Measurements from ENCODE around the gene KCTD1. TPM values are rescaled to one million over a fixed set of nuclear protein-coding genes. Genes with fewer than 3 reads are reported as not detected.
"Not testable (repeated sequence)": the region's sequence is repeated elsewhere in the genome, so short reads cannot be mapped to it uniquely, and the experiment has no call there.

Gene KCTD1
- total RNA-seq, 1 donor from 2014 or later: 6.4 TPM

DNA sequence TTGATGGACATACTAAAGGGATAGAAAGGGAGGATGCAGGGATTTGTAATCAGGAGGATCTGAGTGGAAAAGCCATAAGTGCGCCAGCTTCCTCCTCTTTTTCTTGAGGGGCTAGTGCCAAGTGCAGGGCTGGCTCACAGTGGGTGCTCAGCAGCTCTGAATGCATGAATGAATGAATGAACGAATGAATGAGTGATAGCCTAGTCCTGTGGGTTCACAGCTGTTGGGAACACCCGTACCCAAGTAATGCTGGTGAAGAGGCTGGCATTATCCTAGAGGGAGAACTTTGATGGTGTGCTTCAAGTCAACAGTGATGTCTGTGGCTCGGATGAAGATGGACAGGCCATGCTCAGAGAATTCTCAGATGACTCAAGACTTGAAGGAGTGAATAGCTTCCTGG, 108.8 kb downstream of the KCTD1 start:
- H3K27me3 ChIP-seq (ENCODE audit: low read depth): no peaks in the 10 kb centered on the region
- DNase-seq: no peak
- intact Hi-C loops (cut with micrococcal nuclease): no loop called here
- no peaks in the 10 kb centered on the region for H3K9me3 ChIP-seq (replicated peaks)
- peaks cover 40% of the 10 kb centered on the region for H3K4me1 ChIP-seq
- TF ChIP-seq, protein P1, sequence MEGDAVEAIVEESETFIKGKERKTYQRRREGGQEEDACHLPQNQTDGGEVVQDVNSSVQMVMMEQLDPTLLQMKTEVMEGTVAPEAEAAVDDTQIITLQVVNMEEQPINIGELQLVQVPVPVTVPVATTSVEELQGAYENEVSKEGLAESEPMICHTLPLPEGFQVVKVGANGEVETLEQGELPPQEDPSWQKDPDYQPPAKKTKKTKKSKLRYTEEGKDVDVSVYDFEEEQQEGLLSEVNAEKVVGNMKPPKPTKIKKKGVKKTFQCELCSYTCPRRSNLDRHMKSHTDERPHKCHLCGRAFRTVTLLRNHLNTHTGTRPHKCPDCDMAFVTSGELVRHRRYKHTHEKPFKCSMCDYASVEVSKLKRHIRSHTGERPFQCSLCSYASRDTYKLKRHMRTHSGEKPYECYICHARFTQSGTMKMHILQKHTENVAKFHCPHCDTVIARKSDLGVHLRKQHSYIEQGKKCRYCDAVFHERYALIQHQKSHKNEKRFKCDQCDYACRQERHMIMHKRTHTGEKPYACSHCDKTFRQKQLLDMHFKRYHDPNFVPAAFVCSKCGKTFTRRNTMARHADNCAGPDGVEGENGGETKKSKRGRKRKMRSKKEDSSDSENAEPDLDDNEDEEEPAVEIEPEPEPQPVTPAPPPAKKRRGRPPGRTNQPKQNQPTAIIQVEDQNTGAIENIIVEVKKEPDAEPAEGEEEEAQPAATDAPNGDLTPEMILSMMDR (IDR thresholded peaks at IDR 0.05; ENCODE audit: borderline replicate concordance): no peak
- no peak overlapping the region for H3K4me3 ChIP-seq
- H3K36me3 ChIP-seq: no peaks in the 10 kb centered on the region
- no peak overlapping the region for H3K27ac ChIP-seq (replicated peaks)

DNA sequence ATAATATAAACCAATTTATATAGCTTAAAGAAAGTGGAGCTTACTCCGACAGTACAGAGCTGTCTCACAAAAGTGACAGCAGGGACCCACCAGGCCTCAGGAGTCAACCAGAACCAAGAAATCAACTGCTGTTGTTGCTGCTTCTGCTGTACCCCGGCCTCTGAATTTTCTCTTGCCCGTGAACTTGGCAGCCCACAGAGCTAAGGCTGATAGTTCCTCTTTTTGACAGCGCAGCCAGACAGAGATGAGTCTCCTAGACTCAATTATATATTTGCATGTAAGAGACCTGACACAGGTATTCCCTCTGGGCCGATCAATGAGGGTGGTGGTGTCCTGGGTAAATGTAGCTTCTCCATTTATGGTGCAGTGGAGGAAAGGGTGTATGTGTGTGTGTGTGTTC, 109.4 kb downstream of the KCTD1 start:
- DNase-seq: no peak
- no peak overlapping the region for H3K4me3 ChIP-seq
- intact Hi-C loops (cut with micrococcal nuclease): no loop called here

DNA sequence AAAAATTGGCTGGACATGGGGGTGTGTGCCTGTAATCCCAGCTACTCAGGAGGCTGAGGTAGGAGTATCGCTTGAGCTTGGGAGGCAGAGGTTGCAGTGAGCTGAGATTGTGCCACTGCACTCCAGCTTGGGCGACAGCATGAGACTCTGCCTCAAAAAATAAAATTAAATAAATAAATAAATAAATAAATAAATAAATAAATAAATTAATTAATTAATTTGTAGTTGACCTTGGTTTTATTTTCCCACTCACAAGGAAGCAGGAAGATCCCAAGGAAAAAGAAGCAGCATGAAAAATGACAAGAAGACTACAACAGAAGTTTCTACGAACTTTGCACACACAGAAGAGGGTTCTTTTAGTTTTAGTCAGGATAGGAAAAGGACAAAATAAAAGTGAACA, 110.7 kb downstream of the KCTD1 start:
- H3K36me3 ChIP-seq; intact Hi-C loops (cut with micrococcal nuclease); H3K27me3 ChIP-seq (ENCODE audit: low read depth); DNase-seq; H3K4me3 ChIP-seq; H3K9me3 ChIP-seq (replicated peaks); H3K27ac ChIP-seq (replicated peaks): not testable (repeated sequence)
- peaks cover 36% of the 10 kb centered on the region for H3K4me1 ChIP-seq

More for the DNA sequence above, 109.4 kb downstream of the KCTD1 start:
- TF ChIP-seq, protein P1 (IDR thresholded peaks at IDR 0.05; ENCODE audit: borderline replicate concordance): no peak
- no peaks in the 10 kb centered on the region for H3K36me3 ChIP-seq
- H3K27me3 ChIP-seq (ENCODE audit: low read depth): no peaks in the 10 kb centered on the region
- H3K9me3 ChIP-seq (replicated peaks): no peaks in the 10 kb centered on the region
- H3K4me1 ChIP-seq: peaks cover 40% of the 10 kb centered on the region
- no peak overlapping the region for H3K27ac ChIP-seq (replicated peaks)

DNA sequence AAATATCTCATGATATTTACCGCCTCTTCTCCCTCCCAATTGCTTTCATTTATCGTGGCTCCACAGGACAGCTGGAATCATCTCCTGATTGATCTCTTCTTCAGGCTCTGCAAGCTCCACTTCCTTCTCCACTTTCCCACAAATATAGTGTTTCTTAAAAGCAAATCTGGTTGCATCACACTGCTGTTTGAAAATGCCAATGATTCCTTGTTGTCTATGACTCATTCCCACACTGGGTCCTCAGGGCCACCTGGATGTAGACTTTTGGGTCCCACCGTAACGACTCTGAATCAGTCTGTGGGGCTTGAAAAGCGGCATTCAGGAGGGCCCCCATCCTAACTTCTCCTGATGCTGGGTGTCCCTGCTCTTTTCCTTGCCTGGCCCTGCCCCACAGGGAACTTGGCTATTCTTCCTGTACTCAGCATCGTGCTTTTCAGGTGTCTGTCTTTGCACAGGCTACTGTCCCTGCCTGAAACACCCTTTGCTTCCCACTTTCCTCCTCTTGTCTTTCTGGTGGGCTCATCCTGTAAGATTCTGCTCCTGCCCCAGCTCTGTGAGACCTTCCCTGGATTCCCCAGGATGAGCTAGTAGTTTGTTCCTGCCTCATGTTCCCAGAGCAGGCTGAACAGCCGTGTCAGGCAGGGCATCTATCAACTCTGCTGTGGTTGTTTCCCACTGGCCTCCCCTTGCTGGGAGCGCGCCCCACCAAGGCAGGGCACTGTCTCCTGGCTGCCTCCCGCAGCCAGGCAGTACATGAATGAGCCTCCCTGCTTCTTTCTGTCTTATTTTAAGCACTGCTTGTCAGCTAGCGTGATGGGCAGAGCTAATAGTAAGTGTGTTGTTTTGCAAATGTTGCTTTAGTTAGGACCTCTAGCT, 111.9 kb downstream of the KCTD1 start:
- no peak for DNase-seq
- Histone ChIP-seq H3K4me3 (no peak overlapping the region), H3K4me1 (peaks cover 24% of the 10 kb centered on the region), H3K27ac (replicated peaks) (no peak overlapping the region), H3K9me3 (replicated peaks) (no peaks in the 10 kb centered on the region), H3K36me3 (no peaks in the 10 kb centered on the region), H3K27me3 (ENCODE audit: low read depth) (no peaks in the 10 kb centered on the region)
- intact Hi-C loops (cut with micrococcal nuclease): no loop called here
- TF ChIP-seq, protein P1 (IDR thresholded peaks at IDR 0.05; ENCODE audit: borderline replicate concordance): no peak

DNA sequence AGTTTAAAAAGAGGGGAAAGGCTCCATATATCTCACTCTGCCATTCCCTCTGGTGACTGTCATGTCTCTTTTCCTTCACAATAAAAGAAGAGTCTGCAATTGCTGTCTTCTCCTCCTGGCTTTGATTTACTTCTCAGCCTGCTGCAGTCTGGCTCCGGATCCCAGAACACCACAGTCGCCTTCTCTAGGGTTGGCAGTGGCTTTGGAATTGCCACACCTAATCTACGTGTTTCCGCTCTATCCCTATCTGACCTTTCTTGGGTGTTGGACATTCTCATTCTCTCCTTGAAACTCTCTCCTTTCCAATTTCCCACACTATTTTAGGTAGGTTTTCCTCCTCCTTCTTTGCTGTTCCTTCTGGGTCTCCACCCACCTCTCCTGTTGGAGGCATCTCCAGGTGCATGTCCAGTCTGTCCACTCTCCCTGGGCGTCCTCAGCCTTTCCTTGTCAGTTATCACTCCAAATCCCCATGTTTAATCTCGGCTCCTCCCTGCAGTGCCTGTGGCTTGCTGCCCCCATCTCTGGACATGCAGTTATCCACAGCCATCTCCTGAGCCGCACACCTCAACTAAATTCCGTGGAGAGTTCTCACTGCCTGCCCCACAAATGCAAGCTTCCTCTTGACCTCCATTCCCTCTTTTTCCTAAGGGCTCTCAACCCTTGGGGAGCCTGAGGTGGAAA, 112.8 kb downstream of the KCTD1 start:
- intact Hi-C loops (cut with micrococcal nuclease): no loop called here
- H3K4me1 ChIP-seq: peaks cover 19% of the 10 kb centered on the region
- no peaks in the 10 kb centered on the region for H3K9me3 ChIP-seq (replicated peaks)
- no peak for DNase-seq
- H3K27me3 ChIP-seq (ENCODE audit: low read depth): no peaks in the 10 kb centered on the region
- TF ChIP-seq, protein P1 (IDR thresholded peaks at IDR 0.05; ENCODE audit: borderline replicate concordance): no peak
- no peaks in the 10 kb centered on the region for H3K36me3 ChIP-seq
- H3K27ac ChIP-seq (replicated peaks): no peak overlapping the region
- H3K4me3 ChIP-seq: no peak overlapping the region

DNA sequence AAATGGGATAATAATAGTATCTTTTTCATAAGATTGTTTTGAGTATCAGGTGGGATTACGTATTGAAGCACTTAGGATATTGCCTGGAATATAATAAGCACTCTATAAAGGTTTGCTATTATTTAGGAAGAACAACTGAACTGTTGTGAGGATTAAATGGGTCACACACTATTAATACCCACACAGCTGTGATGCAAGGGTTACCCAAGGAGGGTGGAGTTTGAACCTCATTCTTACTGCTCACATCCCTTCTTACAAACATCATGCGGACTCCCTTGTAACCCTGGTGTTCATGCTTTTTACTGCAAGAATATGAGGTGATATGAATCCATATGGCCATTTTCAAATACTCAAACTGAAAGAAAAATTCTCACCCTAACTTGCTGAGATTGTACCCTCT, 113.5 kb downstream of the KCTD1 start:
- H3K27me3 ChIP-seq (ENCODE audit: low read depth): no peaks in the 10 kb centered on the region
- no peak overlapping the region for H3K27ac ChIP-seq (replicated peaks)
- intact Hi-C loops (cut with micrococcal nuclease): no loop called here
- no peaks in the 10 kb centered on the region for H3K9me3 ChIP-seq (replicated peaks)
- H3K4me1 ChIP-seq: peaks cover 19% of the 10 kb centered on the region
- DNase-seq: no peak
- TF ChIP-seq, protein P1 (IDR thresholded peaks at IDR 0.05; ENCODE audit: borderline replicate concordance): no peak
- H3K4me3 ChIP-seq: no peak overlapping the region
- H3K36me3 ChIP-seq: no peaks in the 10 kb centered on the region
